GM12878 (cell line): ENCODE measurements around the gene UBAC2. TPM values are rescaled to one million over a fixed set of nuclear protein-coding genes. Genes with fewer than 3 reads are reported as not detected.

Source experiments
- ATF7 ChIP-seq: fragments of 450-650 bp; IDR thresholded peaks from 2 replicates; pipeline ENCODE4 v1.6.1; 2016; ENCODE audit warnings: low read depth, mild to moderate bottlenecking
- BHLHE40 ChIP-seq, 2 experiments: fragments of 450-650 bp in 1 of 2; IDR thresholded peaks; 2 replicates each; pipeline ENCODE4 v1.6.1; 2011 to 2017; ENCODE audit warnings: low read depth in 2 of 2, borderline replicate concordance in 1 of 2, improper control_type of control experiment in 1 of 2, low read length in 1 of 2, mild to moderate bottlenecking in 1 of 2
- CEBPB ChIP-seq, 2 experiments: fragments of 150-350 bp in 1 of 2; IDR thresholded peaks; 2 replicates each; pipeline ENCODE4 v1.6.1; 2012 to 2014; ENCODE audit warnings: low read depth in 2 of 2, low read length in 2 of 2, borderline replicate concordance in 1 of 2, inconsistent platforms in 1 of 2
- CTCF ChIP-seq, 3 experiments: IDR thresholded peaks in 2 of 3; conservative IDR thresholded peaks in 1 of 3; 2 replicates each; pipeline ENCODE4 v1.5.1; 2011; ENCODE audit warnings: low read depth in 3 of 3, low read length in 3 of 3, mild to moderate bottlenecking in 3 of 3, control low read depth in 2 of 3, moderate library complexity in 2 of 3, inconsistent platforms in 1 of 3, mixed read lengths in 1 of 3; ENCODE audit not compliant: control insufficient read depth in 2 of 3, insufficient read depth in 1 of 3; ENCODE audit errors: extremely low read depth in 1 of 3
- DPF2 ChIP-seq: fragments of 450-650 bp; IDR thresholded peaks from 2 replicates; pipeline ENCODE4 v1.6.1; 2017; ENCODE audit warnings: mild to moderate bottlenecking
- FOXK2 ChIP-seq: fragments of 450-650 bp; IDR thresholded peaks from 2 replicates; pipeline ENCODE4 v1.6.1; 2017; ENCODE audit warnings: mild to moderate bottlenecking, moderate library complexity
- FOXM1 ChIP-seq: IDR thresholded peaks from 2 replicates; pipeline ENCODE4 v1.6.1; 2012; ENCODE audit warnings: low read depth, mild to moderate bottlenecking, inconsistent platforms, low read length, moderate library complexity
- GATAD2B ChIP-seq: fragments of 450-650 bp; conservative IDR thresholded peaks from 2 replicates; pipeline ENCODE4 v1.6.1; 2017; ENCODE audit warnings: low read depth, mild to moderate bottlenecking, moderate library complexity
- IKZF2 ChIP-seq, 2 experiments: fragments of 450-650 bp; IDR thresholded peaks; 2 replicates each; pipeline ENCODE4 v1.6.1; 2017; ENCODE audit warnings: mild to moderate bottlenecking in 2 of 2, moderate library complexity in 2 of 2
- IRF4 ChIP-seq: IDR thresholded peaks from 2 replicates; pipeline ENCODE4 v1.6.1; 2011; ENCODE audit warnings: low read depth, low read length
- IRF5 ChIP-seq: fragments of 450-650 bp; IDR thresholded peaks from 2 replicates; pipeline ENCODE4 v1.6.1; 2017; ENCODE audit warnings: borderline replicate concordance
- MTA2 ChIP-seq: fragments of 450-650 bp; IDR thresholded peaks from 2 replicates; pipeline ENCODE4 v1.6.1; 2016; ENCODE audit warnings: low read depth, mild to moderate bottlenecking, moderate library complexity
- NFYB ChIP-seq: IDR thresholded peaks from 2 replicates; pipeline ENCODE4 v1.6.1; 2011; ENCODE audit warnings: low read depth, mild to moderate bottlenecking, low read length, improper control_type of control experiment, moderate library complexity; ENCODE audit not compliant: insufficient read depth
- POLR2AphosphoS5 ChIP-seq: IDR thresholded peaks from 2 replicates; pipeline ENCODE4 v1.6.1; 2011; ENCODE audit warnings: mild to moderate bottlenecking, low read length, inconsistent platforms
- RAD51 ChIP-seq: fragments of 450-650 bp; IDR thresholded peaks from 2 replicates; pipeline ENCODE4 v1.6.1; 2016; ENCODE audit warnings: moderate library complexity, mild to moderate bottlenecking, inconsistent platforms
- SIN3A ChIP-seq: IDR thresholded peaks from 2 replicates; pipeline ENCODE4 v1.6.1; 2012; ENCODE audit warnings: low read depth, low read length, improper control_type of control experiment
- SMAD1 ChIP-seq: fragments of 450-650 bp; IDR thresholded peaks from 2 replicates; pipeline ENCODE4 v1.6.1; 2018; ENCODE audit warnings: mild to moderate bottlenecking, low read depth; ENCODE audit not compliant: partially characterized antibody
- STAT3 ChIP-seq: IDR thresholded peaks from 2 replicates; pipeline ENCODE4 v1.6.1; 2011; ENCODE audit warnings: low read depth, low read length, improper control_type of control experiment
- SUZ12 ChIP-seq: fragments of 200-600 bp; sonication (generic); IDR thresholded peaks from one replicate; pipeline ENCODE4 v1.6.1; 2018; ENCODE audit warnings: antibody characterized with exemption, mild to moderate bottlenecking; ENCODE audit not compliant: unreplicated experiment
- WRNIP1 ChIP-seq: IDR thresholded peaks from 2 replicates; pipeline ENCODE4 v1.6.1; 2011; ENCODE audit warnings: low read depth, low read length, improper control_type of control experiment, borderline replicate concordance
- YY1 ChIP-seq: IDR thresholded peaks from 2 replicates; pipeline ENCODE4 v1.6.1; 2011; ENCODE audit warnings: low read depth, mild to moderate bottlenecking, low read length
- ZNF207 ChIP-seq: fragments of 450-650 bp; IDR thresholded peaks from 2 replicates; pipeline ENCODE4 v1.6.1; 2014; ENCODE audit warnings: antibody characterized with exemption, mild to moderate bottlenecking, borderline replicate concordance
- ZNF592 ChIP-seq: fragments of 450-650 bp; IDR thresholded peaks from 2 replicates; pipeline ENCODE4 v1.6.1; 2017; ENCODE audit warnings: mild to moderate bottlenecking, moderate library complexity
- polyA plus RNA-seq, 11 experiments: library from polyadenylated mRNA; depleted of rRNA in 4 of 11; unstranded in 6 of 11; stranded (reverse) in 5 of 11; fragments of >200 nt; fragmentation: Nextera tagmentation in 4 of 11; fragmentation: Illumina TruSeq in 1 of 11; extraction: Ambion mirVana in 4 of 11; extraction: Trizol in 1 of 11; gene quantifications; 1 replicate in 1 of 11; 2 replicates in 10 of 11; pipeline versions ENCODE4 v1.2.1 to v1.2.3, GENCODE V29; 2011 to 2016; ENCODE audit warnings: inconsistent platforms in 2 of 11, missing spikeins in 2 of 11, low read depth in 1 of 11
- total RNA-seq, 4 experiments: library from RNA; depleted of rRNA in 3 of 4; stranded (reverse); fragments of >200 nt in 3 of 4; fragmentation: Illumina TruSeq in 1 of 4; extraction: Trizol in 1 of 4; gene quantifications; 2 replicates each; pipeline versions ENCODE4 v1.2.1 to v1.2.3, GENCODE V29; 2013 to 2021

The UBAC2 gene
- total and polyA plus RNA-seq, 10 of the 15 experiments (the other 5 are each of a cell fraction or from before 2014, with no cell fraction given): 3.0 to 54.6 (median 17.4) TPM

GRCh38 chr13:99335603-99336002 lies 134.9 kb downstream of the UBAC2 start (continued):
- no peak for TF ChIP-seq IRF5
- no peak for TF ChIP-seq ATF7
- TF ChIP-seq STAT3: no peak
- TF ChIP-seq POLR2AphosphoS5: peak; percentile 49; the same call in 1 of the 2 replicates
- TF ChIP-seq DPF2: peak; percentile 34; the same call in 1 of the 2 replicates
- no peak for TF ChIP-seq FOXK2
- no peak for TF ChIP-seq ZNF592
- TF ChIP-seq SUZ12: no peak
- TF ChIP-seq ZNF207: no peak
- TF ChIP-seq MTA2: peak; percentile 56; the same call in 1 of the 2 replicates
- peak; percentile 50; the same call in 1 of the 2 replicates for TF ChIP-seq FOXM1
- no peak for TF ChIP-seq WRNIP1
- no peak for TF ChIP-seq NFYB
- peak; percentile 76; the same call in 1 of the 2 replicates for TF ChIP-seq GATAD2B
- TF ChIP-seq IRF4: no peak
- peak; percentile 44 for TF ChIP-seq SMAD1
- peak in 2 of 3 experiments; percentile 11 to 17; a peak in 2 of 6 replicates for TF ChIP-seq CTCF (IDR thresholded peaks at IDR 0.05 in 2 of 3, conservative IDR thresholded peaks at IDR 0.05 in 1 of 3; ENCODE audit: control insufficient read depth in 2 of 3, extremely low read depth in 1 of 3, insufficient read depth in 1 of 3, low read depth in 3 of 3, low read length in 3 of 3)
- no peak for TF ChIP-seq SIN3A
- TF ChIP-seq CEBPB (IDR thresholded peaks at IDR 0.05; ENCODE audit: borderline replicate concordance in 1 of 2, low read depth in 2 of 2, low read length in 2 of 2): 0 out of 4 replicates have a peak, but pooled peaks of 1 of the 2 experiments have one; percentile 25
- TF ChIP-seq BHLHE40 (IDR thresholded peaks at IDR 0.05; ENCODE audit: borderline replicate concordance in 1 of 2, low read depth in 2 of 2, low read length in 1 of 2): peak in 1 of 2 experiments; percentile 34; a peak in 1 of 4 replicates
- peak; percentile 49; the same call in 1 of the 2 replicates for TF ChIP-seq YY1
- 0 out of 2 replicates have a peak, but pooled peaks have one; percentile 3 for TF ChIP-seq RAD51
- peak; percentile 85 to 88 for TF ChIP-seq IKZF2 (IDR thresholded peaks at IDR 0.05)
